HG02981 (cell line): ENCODE data around the gene ATG4A.
A peak's percentile ranks its signal among the peaks of the same experiment; 100 is the strongest.

Source experiments
- ATAC-seq: cut with Tn5 transposase; IDR thresholded peaks from one replicate; pipeline ENCODE4 v1.9.1; 2021; ENCODE audit warnings: mild to moderate bottlenecking, moderate library complexity; ENCODE audit not compliant: unreplicated experiment

The ATG4A gene

GRCh38 chrX:108121291-108121690 lies 29.7 kb downstream of the ATG4A start:
- ATAC-seq = no peak

DNA sequence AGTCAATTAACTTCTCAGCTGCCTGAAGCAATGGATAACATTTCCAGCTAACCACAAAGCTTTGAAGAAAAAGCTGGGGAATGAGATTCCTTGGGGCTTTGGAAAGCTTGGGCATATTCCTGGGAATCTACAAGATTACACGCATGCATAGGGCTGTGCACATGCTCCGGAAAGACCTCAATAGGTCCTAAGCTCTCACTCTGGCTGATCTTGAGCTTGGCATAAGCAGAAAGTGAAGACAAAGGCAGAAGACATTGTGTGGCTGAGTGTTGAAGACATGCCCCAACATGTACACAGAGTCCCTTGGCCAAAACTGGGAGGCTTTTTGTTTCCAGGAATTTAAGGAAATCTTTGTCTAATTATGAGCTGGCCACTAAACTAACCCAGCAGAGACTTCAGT lies 31.2 kb downstream of the ATG4A start:
- ATAC-seq = no peak

DNA sequence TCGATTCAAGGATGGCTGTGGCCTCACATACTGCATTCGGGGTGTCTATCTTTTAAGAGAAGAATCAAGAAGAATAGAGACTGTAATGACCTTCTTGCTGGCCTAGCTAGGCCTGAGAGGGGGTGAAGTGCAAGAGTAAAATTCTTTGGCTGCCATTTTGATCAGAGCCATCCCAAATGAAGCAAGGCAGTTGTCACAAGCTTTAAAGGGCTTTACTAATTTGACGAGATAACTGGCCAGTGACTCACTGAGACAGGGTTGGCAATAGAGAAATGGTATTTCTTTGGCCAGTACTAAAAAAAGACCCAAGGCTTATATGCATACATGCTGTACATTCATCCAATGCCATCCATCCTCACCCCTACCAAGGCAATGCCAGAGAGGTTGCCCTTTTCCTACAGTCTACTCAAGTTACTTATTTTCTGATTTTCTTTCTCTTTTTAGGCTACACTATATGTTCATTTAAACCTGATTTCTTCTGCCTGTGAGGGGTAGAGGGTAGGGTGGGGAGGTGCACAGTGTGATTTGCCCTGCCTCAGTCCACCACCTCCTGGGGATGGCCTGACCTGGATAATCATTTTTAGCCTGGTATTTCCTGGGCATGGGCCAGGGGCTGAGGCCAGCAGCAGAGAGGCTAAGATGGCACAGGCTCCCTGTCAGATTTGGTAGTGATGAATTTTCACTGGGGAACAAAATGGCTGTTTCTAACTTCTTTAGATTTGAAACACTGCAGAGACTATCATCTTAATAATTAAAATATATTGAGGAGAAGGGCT lies 32.2 kb downstream of the ATG4A start:
- no peak for ATAC-seq

- no peak for ATAC-seq
These were observed 35.1 kb downstream of the ATG4A start for GRCh38 chrX:108126661-108127060.

GRCh38 chrX:108127152-108127551 lies 35.6 kb downstream of the ATG4A start:
- ATAC-seq = no peak

- ATAC-seq = no peak
These were observed 39.3 kb downstream of the ATG4A start for GRCh38 chrX:108130889-108131288.

DNA sequence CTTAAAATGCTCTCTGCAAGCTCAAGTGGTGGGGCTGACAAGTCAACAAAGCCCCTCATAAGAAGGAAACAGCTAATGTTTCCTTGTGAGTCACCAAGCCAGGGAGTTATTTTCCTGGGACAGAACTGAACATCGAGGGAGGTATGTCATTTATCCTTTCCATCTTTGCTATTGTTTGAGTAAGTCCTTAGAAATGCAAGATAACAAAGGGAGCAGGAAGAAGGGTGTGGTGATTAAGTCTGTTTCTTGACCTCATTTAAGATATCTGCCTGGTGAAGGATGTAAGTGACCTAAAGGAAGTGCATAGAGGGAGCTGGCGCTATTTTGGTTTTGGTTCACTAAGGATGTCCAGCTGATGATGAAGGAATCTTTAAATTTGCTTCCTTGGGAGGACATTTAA lies 39.9 kb downstream of the ATG4A start:
- ATAC-seq = no peak

- ATAC-seq = no peak
These were observed 40.5 kb downstream of the ATG4A start for GRCh38 chrX:108132034-108132433.

GRCh38 chrX:108132876-108133275 lies 41.3 kb downstream of the ATG4A start:
- ATAC-seq = no peak

- no peak for ATAC-seq
These were observed 43.1 kb downstream of the ATG4A start for GRCh38 chrX:108134724-108135123.

- no peak for ATAC-seq
These were observed 47.5 kb downstream of the ATG4A start for GRCh38 chrX:108138814-108139702.

GRCh38 chrX:108148524-108148923 lies 56.9 kb downstream of the ATG4A start:
- ATAC-seq = peak; percentile 96

GRCh38 chrX:108156082-108156481 lies 64.5 kb downstream of the ATG4A start:
- no peak for ATAC-seq

DNA sequence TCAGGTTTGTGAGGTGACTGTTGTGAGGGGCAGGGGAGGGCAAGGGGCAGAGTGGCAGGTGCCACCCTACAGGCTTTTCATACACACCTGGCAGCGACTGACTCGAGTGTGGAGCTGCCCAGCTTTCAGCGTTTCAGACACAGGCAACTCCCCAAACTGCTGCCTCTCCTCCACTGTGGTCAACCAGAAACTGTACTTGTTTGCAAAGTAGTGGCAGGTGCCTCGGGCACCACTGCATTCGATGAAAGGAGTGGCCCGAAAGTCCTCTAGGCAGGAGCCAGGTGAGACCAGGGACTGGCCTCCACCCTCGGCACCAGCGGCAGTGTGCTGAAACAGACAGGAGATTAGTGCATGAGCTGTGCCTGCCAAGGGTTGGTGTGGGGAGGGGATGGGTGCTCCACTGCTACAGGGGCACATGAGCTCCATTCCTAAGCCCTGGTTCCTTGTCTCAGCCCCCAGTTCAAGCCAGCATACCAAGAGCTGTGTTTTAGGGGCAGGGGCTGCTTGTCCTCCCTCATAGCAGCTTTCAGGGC lies 65.4 kb downstream of the ATG4A start:
- ATAC-seq = no peak

GRCh38 chrX:108157628-108158027 lies 66.0 kb downstream of the ATG4A start:
- no peak for ATAC-seq

- no peak for ATAC-seq
These were observed 67.6 kb downstream of the ATG4A start for GRCh38 chrX:108159028-108159670.

- ATAC-seq = no peak
These were observed 68.7 kb downstream of the ATG4A start for GRCh38 chrX:108160309-108160708.

DNA sequence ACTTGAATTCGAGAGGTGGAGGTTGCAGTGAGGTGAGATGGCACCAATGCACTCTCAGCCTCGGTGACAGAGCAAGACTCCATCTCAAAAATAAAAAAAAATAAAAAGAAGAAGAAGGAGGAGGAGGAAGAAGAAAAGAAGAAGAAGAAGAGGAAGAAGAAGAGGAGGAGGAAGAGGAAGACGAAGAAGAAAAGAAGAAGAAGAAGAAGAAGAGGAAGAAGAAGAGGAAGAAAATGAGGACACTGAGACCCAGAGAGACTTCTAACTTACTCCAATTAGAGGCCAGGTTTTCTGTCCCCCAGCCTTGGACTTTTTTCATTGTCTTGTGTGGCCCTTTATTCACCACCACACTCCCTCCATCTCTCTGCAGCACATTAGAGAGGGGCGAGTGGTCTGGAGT lies 70.7 kb downstream of the ATG4A start:
- ATAC-seq = no peak

GRCh38 chrX:108163333-108164082 lies 71.9 kb downstream of the ATG4A start:
- ATAC-seq = no peak

DNA sequence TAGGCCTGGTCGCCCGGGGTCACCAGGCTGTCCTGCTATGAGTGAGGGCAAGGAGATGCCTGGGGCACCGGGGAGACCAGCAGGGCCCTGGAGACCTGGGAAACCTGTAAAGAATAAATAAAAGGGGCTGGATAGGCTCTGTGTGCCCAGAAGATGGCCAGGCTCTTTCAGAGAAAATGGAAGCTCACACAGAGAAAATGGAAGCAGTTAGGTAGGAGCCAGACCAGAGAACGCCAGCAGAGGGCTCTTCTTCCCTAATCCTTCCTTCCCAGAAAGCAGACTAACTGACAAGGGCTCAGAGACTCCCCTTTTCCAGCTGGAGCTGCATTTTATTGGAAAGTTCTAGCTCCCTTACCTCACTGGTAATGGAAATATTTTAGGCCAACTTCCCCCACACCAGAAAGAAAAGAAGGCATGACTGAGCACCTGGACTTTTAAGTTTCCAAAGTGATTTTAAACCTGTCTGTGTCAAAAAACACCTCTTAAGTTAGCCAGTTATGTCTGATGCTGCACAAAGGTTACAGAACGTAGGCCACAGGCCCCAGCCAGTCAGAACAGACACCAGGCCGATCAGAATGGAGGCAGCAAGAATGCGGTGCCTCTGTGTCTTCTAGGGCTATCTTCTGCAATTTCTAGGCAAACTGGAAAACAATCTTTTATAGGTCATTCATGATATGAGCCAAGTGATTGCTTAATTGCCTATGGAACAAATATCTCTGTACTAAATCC lies 74.0 kb downstream of the ATG4A start:
- ATAC-seq = no peak
